ENCODE data around the gene EPB41L3.

DNA sequence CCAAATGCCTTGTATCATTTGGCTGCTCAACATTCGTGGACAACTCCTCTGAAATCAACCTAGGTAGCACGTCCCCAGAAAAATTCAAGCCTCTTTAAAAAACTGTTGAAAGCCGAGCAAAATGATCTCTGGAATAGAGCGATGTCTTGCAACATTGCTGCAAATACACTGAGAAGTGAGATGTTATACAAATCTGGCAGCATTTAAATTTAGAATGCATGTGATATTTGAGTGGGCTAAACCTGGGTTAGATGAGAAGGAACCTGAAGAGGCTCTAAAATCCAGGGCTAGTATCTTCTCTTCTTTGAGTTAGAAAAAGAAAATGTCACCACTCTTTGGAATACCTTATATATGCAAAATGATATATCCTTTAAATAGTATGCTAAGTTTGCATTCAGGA is 166.8 kb downstream of the EPB41L3 start:
- TF ChIP-seq POLR2A (IDR thresholded peaks at IDR 0.05) (no peak), POLR2AphosphoS5 (IDR thresholded peaks at IDR 0.05) (no peak)
- TF ChIP-seq, protein P1, sequence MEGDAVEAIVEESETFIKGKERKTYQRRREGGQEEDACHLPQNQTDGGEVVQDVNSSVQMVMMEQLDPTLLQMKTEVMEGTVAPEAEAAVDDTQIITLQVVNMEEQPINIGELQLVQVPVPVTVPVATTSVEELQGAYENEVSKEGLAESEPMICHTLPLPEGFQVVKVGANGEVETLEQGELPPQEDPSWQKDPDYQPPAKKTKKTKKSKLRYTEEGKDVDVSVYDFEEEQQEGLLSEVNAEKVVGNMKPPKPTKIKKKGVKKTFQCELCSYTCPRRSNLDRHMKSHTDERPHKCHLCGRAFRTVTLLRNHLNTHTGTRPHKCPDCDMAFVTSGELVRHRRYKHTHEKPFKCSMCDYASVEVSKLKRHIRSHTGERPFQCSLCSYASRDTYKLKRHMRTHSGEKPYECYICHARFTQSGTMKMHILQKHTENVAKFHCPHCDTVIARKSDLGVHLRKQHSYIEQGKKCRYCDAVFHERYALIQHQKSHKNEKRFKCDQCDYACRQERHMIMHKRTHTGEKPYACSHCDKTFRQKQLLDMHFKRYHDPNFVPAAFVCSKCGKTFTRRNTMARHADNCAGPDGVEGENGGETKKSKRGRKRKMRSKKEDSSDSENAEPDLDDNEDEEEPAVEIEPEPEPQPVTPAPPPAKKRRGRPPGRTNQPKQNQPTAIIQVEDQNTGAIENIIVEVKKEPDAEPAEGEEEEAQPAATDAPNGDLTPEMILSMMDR (IDR thresholded peaks at IDR 0.05 in 8 of 11, conservative IDR thresholded peaks at IDR 0.05 in 3 of 11), result no peak

Measured in spleen (tissue), 7 donors.